Activated CD4-positive, alpha-beta T cell treated with anti-CD3 and anti-CD28 coated beads, Interleukin-10, Interleukin-2, amounts not matched to agents 100 ng/mL and 50 ng/mL, durations not matched to agents 16 hours and 8 hours (primary cell): ENCODE results near the gene NRBF2.
A peak's percentile ranks its signal among the peaks of the same experiment; 100 is the strongest.
"Not testable (repeated sequence)": the region's sequence is repeated elsewhere in the genome, so short reads cannot be mapped to it uniquely, and the experiment has no call there.

Experiments used
- DNase-seq: peaks from one replicate; pipeline ENCODE4 v3.0.0-alpha.2; 2020

The NRBF2 gene

GRCh38 chr10:63133056-63133820 lies at the start of gene NRBF2:
Gene NRBF2 (plus strand): TSS chr10:63133328. CDS start chr10:63133471, 143 bp downstream.
- DNase-seq: peak; percentile 99

GRCh38 chr10:63083406-63083805 lies 49.7 kb upstream of the NRBF2 start:
- DNase-seq: not testable (repeated sequence)

GRCh38 chr10:63083904-63084689 lies 49.0 kb upstream of the NRBF2 start:
- peak; percentile 63 for DNase-seq

DNA sequence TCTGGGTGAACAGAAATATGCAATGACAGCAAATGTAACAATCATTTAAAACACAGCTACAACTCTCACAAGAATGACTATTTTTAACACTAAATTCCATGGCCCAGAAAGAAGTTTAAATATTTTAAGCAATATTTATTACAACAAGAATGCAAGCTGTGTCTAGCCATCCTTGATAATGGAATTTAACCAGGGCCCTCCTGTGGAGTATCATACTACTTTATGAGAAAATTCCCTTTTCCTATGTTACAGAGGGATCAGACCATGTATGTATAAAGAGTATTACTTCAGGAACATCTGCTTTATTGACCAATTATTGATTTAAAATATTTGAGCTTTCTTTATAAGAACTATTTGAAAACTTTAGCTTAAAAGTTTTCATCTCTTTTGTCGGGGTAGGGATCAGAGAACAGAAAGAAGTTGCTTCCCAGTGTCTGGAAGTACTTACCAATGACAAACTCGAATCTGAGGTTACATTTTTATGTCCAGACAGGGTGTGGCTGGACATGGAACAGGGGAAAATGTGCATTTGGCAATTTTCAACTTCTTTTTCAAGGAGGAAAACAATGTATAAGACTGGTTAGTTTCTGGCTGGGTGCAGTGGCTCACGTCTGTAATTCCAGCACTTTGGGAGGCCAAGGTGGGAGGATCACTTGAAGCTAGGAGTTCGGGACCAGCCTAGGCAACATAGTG lies 48.3 kb upstream of the NRBF2 start:
- DNase-seq: no peak

GRCh38 chr10:63093227-63093626 lies 39.9 kb upstream of the NRBF2 start:
- no peak for DNase-seq

GRCh38 chr10:63094405-63094804 lies 38.7 kb upstream of the NRBF2 start:
- DNase-seq: no peak

DNA sequence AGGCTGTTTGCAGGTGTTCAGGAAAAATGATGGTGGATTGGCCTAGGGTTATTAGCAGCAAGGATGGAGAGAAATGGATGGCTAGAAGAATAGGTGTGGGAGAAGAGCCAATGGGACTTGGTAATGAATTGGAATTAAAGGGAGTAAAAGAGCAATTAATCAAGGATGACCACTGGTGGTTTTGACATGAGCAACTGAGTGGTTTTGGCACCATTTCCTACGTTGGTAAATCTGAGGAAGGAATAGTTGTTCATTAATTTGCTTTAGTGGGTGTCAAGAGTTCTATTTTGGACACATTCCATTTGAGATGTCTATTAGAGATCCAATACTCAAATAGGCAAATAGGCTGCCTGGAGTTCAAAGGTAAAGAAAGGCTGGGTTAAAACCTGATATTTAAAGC lies 38.2 kb upstream of the NRBF2 start:
- no peak for DNase-seq

- DNase-seq: no peak
These were observed 33.4 kb upstream of the NRBF2 start for GRCh38 chr10:63099734-63100133.

DNA sequence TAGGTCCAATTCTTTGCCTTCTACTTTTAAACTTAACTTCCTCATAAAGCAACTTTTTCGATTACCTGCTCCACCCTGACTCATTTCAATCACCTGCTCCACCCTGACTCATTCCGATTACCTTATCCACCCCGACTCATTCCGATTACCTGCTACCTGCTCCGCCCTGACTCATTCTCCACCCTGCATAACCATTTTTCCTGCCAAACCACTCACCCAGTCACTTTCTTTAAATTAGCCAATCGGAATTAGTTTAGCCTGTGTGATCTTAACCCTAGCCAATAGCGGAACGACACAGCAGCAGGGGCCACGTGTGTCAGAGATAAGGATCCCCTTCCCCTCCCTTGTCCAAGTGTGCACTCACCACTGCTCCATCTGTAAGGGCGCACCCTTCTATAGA lies 32.0 kb upstream of the NRBF2 start:
- not testable (repeated sequence) for DNase-seq

GRCh38 chr10:63102279-63102883 lies 30.7 kb upstream of the NRBF2 start:
- DNase-seq: peak; percentile 10

- not testable (repeated sequence) for DNase-seq
These were observed 29.9 kb upstream of the NRBF2 start for GRCh38 chr10:63103178-63103577.

DNA sequence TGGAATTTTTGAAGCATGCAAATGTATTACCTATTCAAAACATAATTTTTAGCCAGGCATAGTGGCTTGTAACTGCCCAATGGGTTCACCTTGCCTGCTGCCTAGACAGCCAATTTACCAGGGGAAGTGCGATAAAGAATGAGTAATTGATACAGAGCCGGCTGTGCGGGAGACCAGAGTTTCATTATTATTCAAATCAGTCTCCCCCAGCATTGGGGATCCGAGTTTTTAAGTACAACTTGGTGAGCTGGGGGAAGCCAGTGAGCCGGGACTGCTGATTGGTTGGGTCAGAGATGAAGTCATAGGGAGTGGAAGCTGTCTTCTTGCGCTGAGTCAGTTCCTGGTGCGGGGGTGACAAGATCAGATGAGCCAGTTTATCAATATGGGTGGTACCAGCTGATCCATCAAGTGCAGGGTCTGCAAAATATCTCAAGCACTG lies 29.1 kb upstream of the NRBF2 start:
- DNase-seq: peak; percentile 83

GRCh38 chr10:63105225-63106110 lies 27.7 kb upstream of the NRBF2 start:
- no peak for DNase-seq

GRCh38 chr10:63106111-63106755 lies 26.9 kb upstream of the NRBF2 start:
- no peak for DNase-seq

- no peak for DNase-seq
These were observed 25.1 kb upstream of the NRBF2 start for GRCh38 chr10:63107943-63108437.

- no peak for DNase-seq
These were observed 22.2 kb upstream of the NRBF2 start for GRCh38 chr10:63110940-63111339.

- DNase-seq: no peak
These were observed 18.9 kb upstream of the NRBF2 start for GRCh38 chr10:63114031-63114814.

- DNase-seq: no peak
These were observed 17.3 kb upstream of the NRBF2 start for GRCh38 chr10:63115732-63116383.

DNA sequence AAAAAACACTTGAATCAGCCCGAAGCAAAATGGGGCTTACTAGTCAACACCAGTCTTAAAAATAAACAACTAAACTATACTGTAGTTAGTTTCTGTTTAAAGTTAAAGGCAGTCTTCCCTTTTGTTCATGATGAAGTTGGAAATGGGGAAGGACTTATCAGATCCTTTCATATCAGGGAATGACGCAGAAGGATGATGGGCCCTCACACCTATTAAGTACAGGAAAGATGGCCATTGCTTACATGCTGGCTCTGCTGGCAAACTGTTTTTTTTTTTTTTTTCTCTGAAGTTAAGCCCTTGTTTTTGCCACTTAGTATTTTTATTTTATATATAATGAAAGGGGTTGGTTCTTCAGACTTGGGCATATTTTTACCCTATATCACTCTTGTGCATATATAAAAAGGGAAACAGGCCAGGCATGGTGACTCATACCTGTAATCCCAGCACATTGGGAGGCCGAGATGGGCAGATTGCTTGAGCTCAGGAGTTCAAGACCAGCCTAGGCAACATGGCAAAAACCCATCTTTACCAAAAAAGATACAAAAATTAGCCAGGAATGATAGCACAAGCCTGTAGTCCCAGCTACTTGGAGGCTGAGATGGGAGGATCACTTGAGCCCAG lies 16.6 kb upstream of the NRBF2 start:
- DNase-seq: no peak
